HepG2 (cell line): ENCODE measurements around the gene MSI2. TPM values are rescaled to one million over a fixed set of nuclear protein-coding genes. Genes with fewer than 3 reads are reported as not detected.

Experiments used
- AHDC1 ChIP-seq: sonication (generic); formaldehyde crosslinking; IDR thresholded peaks from 2 replicates; pipeline ENCODE4 v1.5.1; 2020; ENCODE audit warnings: mild to moderate bottlenecking, missing genetic modification reagents, borderline replicate concordance
- ELF3 ChIP-seq: IDR thresholded peaks from 2 replicates; pipeline ENCODE4 v1.6.1; 2016; ENCODE audit warnings: missing genetic modification reagents, missing compliant biosample characterization
- HOXD1 ChIP-seq: sonication (generic); formaldehyde crosslinking; IDR thresholded peaks from 2 replicates; pipeline ENCODE4 v1.5.0; 2020; ENCODE audit warnings: missing genetic modification reagents
- MIER2 ChIP-seq: IDR thresholded peaks from 2 replicates; pipeline ENCODE4 v1.6.1; 2016; ENCODE audit warnings: missing biosample characterization, missing genetic modification reagents
- RARA ChIP-seq: IDR thresholded peaks from 2 replicates; pipeline ENCODE4 v1.6.1; 2016; ENCODE audit warnings: missing genetic modification reagents, missing compliant biosample characterization
- RERE ChIP-seq: IDR thresholded peaks from 2 replicates; pipeline ENCODE4 v1.6.1; 2016; ENCODE audit warnings: low read depth, missing genetic modification reagents, missing compliant biosample characterization
- RFX3 ChIP-seq: IDR thresholded peaks from 2 replicates; pipeline ENCODE4 v1.6.1; 2016; ENCODE audit warnings: missing biosample characterization, missing genetic modification reagents
- TBX3 ChIP-seq: fragments of 450-650 bp; IDR thresholded peaks from 2 replicates; pipeline ENCODE4 v1.6.1; 2017; ENCODE audit warnings: antibody characterized with exemption, mild to moderate bottlenecking, inconsistent platforms, borderline replicate concordance
- ZKSCAN5 ChIP-seq: sonication (generic); formaldehyde crosslinking; IDR thresholded peaks from 2 replicates; pipeline ENCODE4 v1.5.1; 2020; ENCODE audit warnings: mild to moderate bottlenecking, missing genetic modification reagents
- ZNF121 ChIP-seq: sonication (generic); formaldehyde crosslinking; IDR thresholded peaks from 2 replicates; pipeline ENCODE4 v1.5.0; 2020; ENCODE audit warnings: mild to moderate bottlenecking, missing genetic modification reagents
- ZNF44 ChIP-seq: sonication (generic); formaldehyde crosslinking; IDR thresholded peaks from 2 replicates; pipeline ENCODE4 v1.5.1; 2020; ENCODE audit warnings: mild to moderate bottlenecking, missing genetic modification reagents
- ZNF646 ChIP-seq: sonication (generic); formaldehyde crosslinking; IDR thresholded peaks from 2 replicates; pipeline ENCODE4 v1.9.0; 2021; ENCODE audit warnings: mild to moderate bottlenecking, missing genetic modification reagents
- polyA plus RNA-seq, 8 experiments: library from polyadenylated mRNA; depleted of rRNA in 3 of 8; stranded (reverse) in 7 of 8; unstranded in 1 of 8; fragments of >200 nt; fragmentation: Illumina TruSeq in 4 of 8; extraction: Trizol in 4 of 8; gene quantifications; 2 replicates each; pipeline versions ENCODE4 v1.2.1 to v1.2.3, GENCODE V29; 2011 to 2016; ENCODE audit warnings: low read depth in 4 of 8, missing spikeins in 1 of 8, mixed read lengths in 1 of 8; ENCODE audit not compliant: insufficient read depth in 1 of 8
- total RNA-seq, 5 experiments: library from RNA; depleted of rRNA; stranded (reverse); fragments of >200 nt; fragmentation: Illumina TruSeq; extraction: Trizol; gene quantifications; 2 replicates each; pipeline ENCODE4 v1.2.3, GENCODE V29; 2016; ENCODE audit warnings: low read depth in 1 of 5

Gene MSI2
- total and polyA plus RNA-seq, 2 of the 13 experiments (the other 11 are each of a cell fraction or from before 2014, with no cell fraction given), result 77.5 to 78.4 TPM

GRCh38 chr17:57580055-57580739, 323.9 kb downstream of the MSI2 start (continued):
- TF ChIP-seq ZNF646 (CRISPR knock-in tag), result peak; percentile 58
- TF ChIP-seq TBX3, result peak; percentile 52; the same call in 1 of the 2 replicates
- TF ChIP-seq ZNF44 (CRISPR knock-in tag), result 0 out of 2 replicates have a peak, but pooled peaks have one; percentile 49
- TF ChIP-seq MIER2 (CRISPR knock-in tag), result peak; percentile 71
- TF ChIP-seq RARA (CRISPR knock-in tag), result peak; percentile 99
- TF ChIP-seq AHDC1 (CRISPR knock-in tag), result peak; percentile 92
- TF ChIP-seq ZKSCAN5 (CRISPR knock-in tag), result no peak
- TF ChIP-seq RFX3 (CRISPR knock-in tag), result no peak
- peak; percentile 11; the same call in 1 of the 2 replicates for TF ChIP-seq ZNF121 (CRISPR knock-in tag)
- TF ChIP-seq HOXD1 (CRISPR knock-in tag), result peak; percentile 97
- peak; percentile 83 for TF ChIP-seq RERE
- peak; percentile 80 for TF ChIP-seq ELF3 (CRISPR knock-in tag)
